ENCODE results near the gene UBR7.
A peak's percentile ranks its signal among the peaks of the same experiment; 100 is the strongest.
"Not testable (repeated sequence)": the region's sequence is repeated elsewhere in the genome, so short reads cannot be mapped to it uniquely, and the experiment has no call there.

UBR7 gene

GRCh38 chr14:93199031-93199430 is 8.0 kb upstream of the UBR7 start:
- no peak for DNase-seq

DNA sequence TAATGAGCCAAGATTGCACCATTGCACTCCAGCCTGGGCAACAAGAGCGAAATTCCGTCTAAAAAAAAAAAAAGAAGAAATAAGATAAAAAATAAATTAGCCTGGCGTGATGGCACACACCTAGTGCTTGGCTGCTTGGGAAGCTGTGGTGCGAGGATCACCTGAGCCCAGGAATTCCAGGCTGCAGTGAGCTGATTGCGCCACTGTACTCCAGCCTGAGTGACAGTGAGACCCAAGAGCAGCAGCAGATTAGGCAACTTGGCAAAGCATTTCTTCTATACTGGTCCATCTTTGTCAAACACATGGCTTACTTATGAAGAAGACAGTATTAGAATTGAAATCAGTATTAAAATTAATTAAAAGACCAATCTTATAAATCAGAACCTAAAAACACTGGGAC is 6.5 kb upstream of the UBR7 start:
- no peak for DNase-seq

DNA sequence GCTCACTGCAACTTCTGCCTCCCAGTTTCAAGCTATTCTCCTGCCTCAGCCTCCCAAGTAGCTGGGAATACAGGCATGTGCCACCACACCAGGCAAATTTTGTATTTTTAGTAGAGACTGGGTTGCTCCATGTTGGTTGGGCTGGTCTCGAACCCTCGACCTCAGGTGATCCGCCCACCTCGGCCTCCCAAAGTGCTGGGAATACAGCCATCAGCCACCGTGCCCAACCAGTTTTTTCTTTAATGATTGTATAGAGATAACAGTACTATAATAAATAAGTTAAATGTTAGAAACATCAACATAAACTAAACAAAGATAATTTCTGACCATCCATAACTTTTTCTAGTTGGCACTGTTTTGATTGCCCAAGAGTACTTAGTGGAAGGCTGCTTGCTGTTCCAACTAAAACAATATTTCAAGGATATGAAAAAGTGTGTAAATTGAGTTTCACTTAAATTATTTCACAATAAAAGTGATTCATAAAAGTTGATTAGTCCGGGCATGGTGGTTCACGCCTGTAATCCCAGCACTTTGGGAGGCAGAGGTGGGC is 5.8 kb upstream of the UBR7 start:
- DNase-seq = no peak

DNA sequence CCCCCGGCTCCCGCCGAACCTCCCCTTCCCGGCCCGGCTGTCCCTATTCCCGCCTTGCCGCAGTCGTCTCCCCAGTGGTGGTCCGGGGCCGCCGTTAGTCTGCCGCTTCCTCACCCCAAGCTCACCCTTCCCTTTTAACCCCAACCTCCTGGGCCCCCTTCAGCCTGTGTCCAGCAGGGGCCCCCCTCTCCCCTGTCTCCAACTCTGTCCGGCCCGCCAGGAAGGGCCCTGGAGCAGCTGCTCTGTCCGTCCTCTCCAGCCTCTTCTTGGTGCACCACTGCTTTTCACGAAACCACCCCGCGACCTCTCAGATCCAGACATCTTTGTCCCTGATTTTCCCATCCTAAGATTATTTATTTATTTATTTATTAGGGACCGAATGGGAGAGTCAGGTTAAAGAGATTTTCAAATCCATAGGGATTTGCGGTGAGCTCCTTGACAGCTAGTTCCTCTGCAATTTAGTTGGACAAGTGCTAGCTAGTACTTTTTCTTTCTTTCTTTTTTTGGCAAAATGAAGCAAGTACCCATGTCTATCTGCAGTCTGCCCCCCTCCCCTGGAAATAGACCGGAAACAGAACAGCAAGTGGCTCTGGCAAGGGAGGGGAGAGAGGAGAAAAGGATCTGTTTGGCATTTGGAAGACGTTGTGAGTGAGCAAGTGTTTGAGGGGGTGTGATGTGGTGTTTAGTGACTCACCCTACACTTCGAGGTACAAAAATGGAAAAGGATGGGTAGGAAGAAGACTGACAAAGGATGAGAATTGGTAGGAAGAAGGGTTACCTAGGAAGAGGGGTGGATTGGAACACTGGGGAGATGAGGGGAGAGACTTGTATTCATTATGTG is 632 bp downstream of the UBR7 start:
- DNase-seq = peak; percentile 61

DNA sequence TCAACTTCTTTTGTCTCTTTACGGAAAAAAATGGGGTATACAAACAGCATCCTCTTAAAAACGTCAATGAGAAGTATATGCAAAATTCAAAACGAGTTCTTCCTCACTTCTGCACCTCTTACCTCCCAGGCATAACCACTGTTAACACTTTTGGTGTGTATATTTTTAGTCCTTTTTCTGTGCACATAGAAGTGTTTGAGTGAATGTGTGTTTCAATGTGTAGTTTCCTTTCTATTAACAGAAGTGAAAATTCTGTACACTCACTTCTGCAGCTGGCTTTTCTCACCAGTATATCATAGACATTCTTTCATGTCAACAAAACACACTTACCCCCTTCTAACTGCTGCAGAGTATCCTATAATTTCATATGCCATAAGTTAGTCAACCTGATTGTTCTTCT is 5.4 kb downstream of the UBR7 start:
- DNase-seq = no peak

DNA sequence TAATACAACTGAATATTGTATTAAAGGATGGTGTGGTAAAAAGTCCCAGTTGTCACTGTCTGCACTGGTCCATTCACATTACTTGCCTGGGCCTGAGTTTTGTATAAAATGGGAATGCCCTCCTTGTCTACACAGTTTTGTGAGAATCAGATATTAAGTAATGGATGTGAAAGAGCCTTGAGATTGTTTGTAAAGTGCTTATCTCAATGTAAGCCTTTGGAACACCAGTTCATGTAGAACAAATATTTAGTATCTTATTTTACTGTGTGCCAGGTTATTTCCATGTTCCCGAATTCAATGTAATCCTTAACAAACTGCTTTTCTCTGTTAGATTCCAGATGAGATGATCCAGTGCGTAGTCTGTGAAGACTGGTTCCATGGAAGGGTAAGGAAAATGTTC is 7.5 kb downstream of the UBR7 start:
- no peak for DNase-seq

DNA sequence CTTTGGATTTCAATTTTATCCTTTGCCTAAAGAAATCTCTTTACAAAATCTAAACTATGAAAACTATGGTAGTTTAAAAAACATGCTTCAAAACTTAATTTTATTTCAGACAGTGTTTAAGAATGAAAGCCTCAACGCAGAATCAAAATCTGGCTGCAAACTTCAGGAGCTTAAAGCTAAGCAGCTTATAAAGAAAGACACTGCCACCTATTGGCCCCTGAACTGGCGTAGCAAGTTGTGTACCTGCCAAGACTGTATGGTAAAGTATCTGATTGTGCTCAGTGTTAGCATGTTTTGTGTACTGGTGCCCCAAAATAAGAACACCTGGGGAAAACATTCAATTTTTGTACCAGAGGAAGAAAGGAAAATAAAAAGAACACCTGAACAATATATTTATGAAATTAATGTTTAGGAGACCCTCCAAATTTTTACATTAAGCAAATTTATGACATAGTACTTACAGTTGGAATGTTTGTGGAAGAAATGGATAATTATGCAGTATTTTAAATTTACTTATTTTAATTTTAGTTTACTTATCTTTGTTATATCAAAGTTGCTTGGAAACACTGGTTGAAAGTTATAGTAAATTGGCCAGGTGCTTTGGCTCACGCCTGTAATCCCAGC is 12.2 kb downstream of the UBR7 start:
- DNase-seq = peak; percentile 29

DNA sequence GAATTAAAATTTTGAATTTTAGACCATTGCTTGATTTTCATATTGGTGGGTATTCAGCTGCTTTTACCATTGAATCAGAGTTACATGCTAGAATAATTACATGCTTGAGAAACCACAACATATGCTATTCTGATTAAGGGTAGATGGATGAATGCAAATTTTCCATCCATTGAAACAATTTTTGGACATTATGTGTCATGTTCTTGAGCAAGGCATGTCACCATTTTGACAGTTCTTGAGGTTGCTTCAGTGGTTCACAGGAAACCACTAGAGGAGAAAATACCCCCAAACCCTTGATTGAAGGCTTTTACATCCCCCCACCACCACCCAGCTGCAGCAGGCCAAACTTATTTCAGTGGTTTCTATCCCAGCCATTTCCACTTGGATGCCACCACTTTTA is 13.5 kb downstream of the UBR7 start:
- no peak for DNase-seq

GRCh38 chr14:93223565-93223964 is 16.5 kb downstream of the UBR7 start:
- no peak for DNase-seq

DNA sequence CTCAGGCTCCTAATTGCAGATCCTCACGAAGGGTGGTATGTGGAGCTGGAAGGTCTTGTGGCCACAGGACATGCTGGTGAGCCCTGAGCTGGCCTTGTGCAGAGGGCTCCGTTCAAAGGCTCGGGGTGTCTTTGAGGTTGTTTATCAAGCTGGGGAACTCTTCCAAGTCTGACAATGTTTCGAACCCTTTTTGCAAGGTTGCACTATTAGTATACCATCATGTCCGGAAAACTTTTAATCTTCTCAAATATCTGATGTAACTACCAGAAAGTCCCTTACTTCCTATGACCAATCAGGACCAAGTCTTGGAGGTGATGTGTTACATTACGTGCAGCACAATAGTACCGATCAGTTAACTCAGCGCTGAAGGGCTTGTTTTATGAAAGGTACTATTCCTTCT is 21.5 kb downstream of the UBR7 start:
- no peak for DNase-seq

GRCh38 chr14:93230539-93230938 is 23.5 kb downstream of the UBR7 start:
- DNase-seq = no peak

GRCh38 chr14:93231129-93231979 is 24.3 kb downstream of the UBR7 start:
- DNase-seq = peak; percentile 71

GRCh38 chr14:93232159-93232558 is 25.1 kb downstream of the UBR7 start:
- DNase-seq = no peak

GRCh38 chr14:93233078-93233477 is 26.0 kb downstream of the UBR7 start:
- not testable (repeated sequence) for DNase-seq

- DNase-seq = no peak
These were observed 27.7 kb downstream of the UBR7 start for GRCh38 chr14:93234798-93235197.

GRCh38 chr14:93239869-93240677 is 33.0 kb downstream of the UBR7 start:
- DNase-seq = no peak

DNA sequence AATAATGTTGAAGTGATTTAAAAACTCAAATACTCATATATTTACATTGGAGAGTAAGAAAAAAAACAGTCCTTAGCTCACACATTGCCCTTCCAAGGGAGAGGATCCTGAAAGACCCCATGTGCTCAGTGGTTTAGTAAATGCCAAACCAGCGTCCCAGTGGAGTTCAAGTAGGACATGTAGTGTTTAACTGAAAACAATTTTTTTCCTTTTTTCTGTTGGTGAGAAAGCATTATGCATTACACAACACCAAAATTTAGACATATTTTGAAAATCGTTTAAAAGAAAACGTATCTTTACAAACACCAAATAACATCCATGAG is 33.6 kb downstream of the UBR7 start:
- DNase-seq = no peak

DNA sequence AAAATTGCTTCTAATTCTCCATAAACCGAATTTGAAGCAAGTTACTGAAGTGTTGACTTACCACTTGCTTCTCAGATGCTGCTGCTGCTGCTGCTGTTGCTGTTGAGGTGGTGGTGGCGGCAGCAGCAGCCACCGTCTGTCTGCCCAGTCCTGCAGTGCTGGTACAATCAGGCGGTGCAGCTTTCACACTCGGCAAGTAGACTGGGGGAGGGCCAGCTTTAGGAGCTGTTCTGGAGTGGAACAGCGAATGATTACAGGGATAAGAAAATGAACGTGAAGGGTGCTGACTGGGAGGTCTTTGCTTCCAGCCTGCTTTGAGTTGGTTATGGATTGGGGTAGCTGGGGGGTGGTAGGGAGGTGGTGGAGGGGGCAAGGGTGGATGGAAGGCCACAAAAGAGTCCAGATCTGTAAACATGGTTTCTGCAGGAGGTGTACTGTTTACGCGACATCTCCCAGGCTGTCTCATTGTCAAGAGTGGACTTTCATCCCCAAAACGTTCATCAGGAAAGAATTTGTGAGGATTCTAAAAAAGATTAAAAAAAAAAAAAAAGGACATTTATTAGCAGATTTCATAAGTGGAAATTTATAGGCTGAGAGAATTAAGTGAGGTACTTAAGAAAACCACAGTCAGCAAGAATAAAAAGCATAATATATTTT is 38.8 kb downstream of the UBR7 start:
- DNase-seq = no peak

DNA sequence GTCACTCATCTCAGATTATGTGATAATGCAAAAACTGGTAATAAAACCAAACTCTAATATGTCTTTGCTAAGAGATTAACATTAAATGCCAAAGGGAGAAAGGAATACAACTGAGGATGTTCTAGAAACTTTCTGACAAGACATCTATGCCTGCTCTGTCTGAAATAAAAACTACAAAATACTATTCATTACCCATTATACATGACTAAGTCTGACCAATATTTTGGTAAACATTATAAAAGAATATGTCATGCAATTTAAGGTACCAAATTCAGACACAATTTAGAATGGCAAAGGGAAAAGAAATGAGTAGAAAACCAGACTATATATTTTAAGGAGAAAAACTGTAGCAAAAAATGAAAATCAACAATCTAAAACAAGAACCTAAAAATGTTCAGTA is 39.5 kb downstream of the UBR7 start:
- no peak for DNase-seq

GRCh38 chr14:93249128-93249831 is 42.2 kb downstream of the UBR7 start:
- no peak for DNase-seq

GRCh38 chr14:93262446-93262845 is 55.4 kb downstream of the UBR7 start:
- DNase-seq = no peak

All from NCI-H1092 treated with DMSO at 0.1 percent for 48 hours (cell line).